ENCODE results near the gene NRCAM.
A peak's percentile ranks its signal among the peaks of the same experiment; 100 is the strongest.
"Not testable (repeated sequence)": the region's sequence is repeated elsewhere in the genome, so short reads cannot be mapped to it uniquely, and the experiment has no call there.

The NRCAM gene

GRCh38 chr7:108479751-108480150 is 23.5 kb upstream of the NRCAM start:
- no peak overlapping the region for H3K27ac Mint-ChIP-seq
- DNase-seq (no peak), ATAC-seq (replicated peaks) (no peak)
- no peaks in the 10 kb centered on the region for H3K27me3 Mint-ChIP-seq
- H3K4me3 Mint-ChIP-seq, result no peak overlapping the region
- peaks cover 37% of the 10 kb centered on the region for H3K36me3 Mint-ChIP-seq (ENCODE audit: insufficient read depth)
- no peaks in the 10 kb centered on the region for H3K9me3 Mint-ChIP-seq
- no peaks in the 10 kb centered on the region for H3K4me1 Mint-ChIP-seq (ENCODE audit: low read depth in 2 of 2)

- Mint-ChIP-seq H3K27me3 (no peaks in the 10 kb centered on the region), H3K4me1 (ENCODE audit: low read depth in 2 of 2) (no peaks in the 10 kb centered on the region), H3K27ac (no peak overlapping the region), H3K4me3 (no peak overlapping the region), H3K9me3 (no peaks in the 10 kb centered on the region), H3K36me3 (ENCODE audit: insufficient read depth) (peaks cover 38% of the 10 kb centered on the region)
- DNase-seq, result no peak
- no peak for ATAC-seq (replicated peaks)
Measured at GRCh38 chr7:108479118-108479517, 22.9 kb upstream of the NRCAM start.

DNA sequence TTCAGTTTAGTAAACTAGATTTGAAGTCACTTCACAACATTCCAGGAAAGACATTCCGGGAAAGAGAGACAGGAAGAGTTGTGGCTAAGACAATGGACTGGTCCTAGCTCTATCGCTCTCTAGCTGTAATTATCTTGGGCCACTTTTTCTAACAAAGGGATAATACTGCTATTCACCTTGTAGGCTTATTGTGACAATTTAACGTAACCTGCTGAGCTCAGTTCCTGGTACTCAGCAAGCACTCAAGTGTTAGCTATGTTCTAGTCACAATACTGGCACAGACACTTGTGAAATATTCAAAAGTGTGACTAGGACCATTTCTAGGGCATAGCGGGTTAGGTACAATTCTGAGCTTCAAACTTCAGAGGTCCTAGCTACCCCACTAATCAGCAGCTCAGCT is 12.0 kb upstream of the NRCAM start:
- no peaks in the 10 kb centered on the region for H3K9me3 Mint-ChIP-seq

DNA sequence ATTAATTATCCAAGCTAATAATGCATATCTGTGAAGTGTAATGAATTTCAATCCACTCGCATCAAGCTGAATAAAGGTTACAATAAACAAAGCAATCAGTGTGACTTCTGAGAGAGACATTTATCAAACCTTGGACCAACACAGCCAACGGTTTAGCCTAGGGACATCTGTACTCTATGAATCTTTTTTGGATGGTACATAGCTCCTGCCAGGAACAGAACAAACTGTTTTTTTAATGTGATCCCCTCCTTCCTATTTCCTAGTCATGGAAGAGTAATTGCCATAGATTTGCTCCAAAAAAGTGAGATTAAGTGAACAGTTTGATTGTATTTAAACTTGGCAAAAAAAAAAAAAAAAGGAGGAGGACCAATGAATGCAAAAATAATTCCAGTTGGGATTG is 11.2 kb upstream of the NRCAM start:
- no peak for ATAC-seq (replicated peaks)
- Mint-ChIP-seq H3K36me3 (ENCODE audit: insufficient read depth) (peaks cover 10% of the 10 kb centered on the region), H3K4me3 (no peak overlapping the region), H3K9me3 (no peaks in the 10 kb centered on the region), H3K27ac (no peak overlapping the region), H3K27me3 (peaks cover 7 to 9% of the 10 kb centered on the region in 2 donors), H3K4me1 (ENCODE audit: low read depth in 2 of 2) (no peaks in the 10 kb centered on the region)
- DNase-seq, result no peak

More for the DNA sequence above, 12.0 kb upstream of the NRCAM start:
- Mint-ChIP-seq H3K27me3 (peaks cover 0 to under 1% of the 10 kb centered on the region in 2 donors), H3K36me3 (ENCODE audit: insufficient read depth) (peaks cover 10% of the 10 kb centered on the region), H3K4me3 (no peak overlapping the region), H3K27ac (peak overlapping the region in 1 of 2 donors; percentile 25), H3K4me1 (ENCODE audit: low read depth in 2 of 2) (no peaks in the 10 kb centered on the region)
- DNase-seq, result no peak
- no peak for ATAC-seq (replicated peaks)

- not testable (repeated sequence) for H3K27ac Mint-ChIP-seq; H3K4me3 Mint-ChIP-seq; H3K36me3 Mint-ChIP-seq (ENCODE audit: insufficient read depth); H3K4me1 Mint-ChIP-seq (ENCODE audit: low read depth in 2 of 2); DNase-seq; ATAC-seq (replicated peaks); H3K9me3 Mint-ChIP-seq
- H3K27me3 Mint-ChIP-seq, result peaks cover 7 to 19% of the 10 kb centered on the region in 2 donors
Measured at GRCh38 chr7:108466322-108466721, 10.1 kb upstream of the NRCAM start.

DNA sequence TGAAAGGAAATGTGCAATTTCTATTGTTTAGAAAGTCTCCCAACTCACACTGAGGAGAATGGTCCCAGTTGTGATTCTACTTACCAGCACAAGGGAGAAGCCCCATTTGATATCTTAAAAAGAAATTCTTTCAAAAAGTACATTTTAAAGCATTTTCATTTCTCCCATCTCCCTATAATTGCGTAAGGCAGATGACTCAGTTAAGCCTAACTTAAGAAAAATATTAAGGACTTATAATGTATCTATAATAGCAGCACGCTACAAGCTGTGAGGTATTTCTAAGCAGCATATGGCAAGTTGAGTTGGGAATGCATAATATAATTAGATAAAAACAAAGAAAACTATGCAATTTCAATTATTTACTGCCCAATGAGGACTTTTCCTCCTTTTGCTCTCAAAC is 8.5 kb upstream of the NRCAM start:
- DNase-seq (no peak), ATAC-seq (replicated peaks) (no peak)
- no peaks in the 10 kb centered on the region for H3K4me1 Mint-ChIP-seq (ENCODE audit: low read depth in 2 of 2)
- H3K27me3 Mint-ChIP-seq, result peaks cover 15 to 35% of the 10 kb centered on the region in 2 donors
- no peaks in the 10 kb centered on the region for H3K9me3 Mint-ChIP-seq
- H3K4me3 Mint-ChIP-seq, result no peak overlapping the region
- peaks cover 6% of the 10 kb centered on the region for H3K36me3 Mint-ChIP-seq (ENCODE audit: insufficient read depth)
- H3K27ac Mint-ChIP-seq, result no peak overlapping the region

DNA sequence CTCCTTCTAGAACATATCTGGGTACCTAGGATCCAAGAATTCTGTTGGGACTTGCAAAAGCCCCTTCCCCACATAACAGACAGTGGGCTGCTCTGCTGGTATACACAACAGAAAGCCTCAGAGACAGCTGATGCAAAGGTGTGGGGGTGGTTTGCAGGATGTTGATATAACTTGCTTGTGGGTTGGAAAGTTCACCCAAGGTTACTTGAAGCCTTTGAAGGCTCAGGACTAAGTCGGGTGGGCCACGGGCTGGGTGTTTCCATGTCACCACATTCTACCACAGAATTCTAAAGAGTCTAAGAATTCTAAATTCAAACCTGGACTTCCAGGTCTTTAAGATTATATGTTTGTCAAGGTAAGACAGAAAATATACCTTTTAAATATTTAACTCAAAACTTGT is 7.4 kb upstream of the NRCAM start:
- H3K4me3 Mint-ChIP-seq, result no peak overlapping the region
- no peak for ATAC-seq (replicated peaks)
- no peaks in the 10 kb centered on the region for H3K4me1 Mint-ChIP-seq (ENCODE audit: low read depth in 2 of 2)
- DNase-seq, result no peak
- H3K27ac Mint-ChIP-seq, result no peak overlapping the region
- no peaks in the 10 kb centered on the region for H3K36me3 Mint-ChIP-seq (ENCODE audit: insufficient read depth)
- peaks cover 19 to 47% of the 10 kb centered on the region in 2 donors for H3K27me3 Mint-ChIP-seq
- H3K9me3 Mint-ChIP-seq, result no peaks in the 10 kb centered on the region

GRCh38 chr7:108461840-108462239 is 5.6 kb upstream of the NRCAM start:
- Mint-ChIP-seq H3K27ac (no peak overlapping the region), H3K4me1 (ENCODE audit: low read depth in 2 of 2) (peaks cover 0 to 2% of the 10 kb centered on the region in 2 donors), H3K36me3 (ENCODE audit: insufficient read depth) (no peaks in the 10 kb centered on the region), H3K4me3 (no peak overlapping the region), H3K9me3 (no peaks in the 10 kb centered on the region), H3K27me3 (peaks cover 37 to 64% of the 10 kb centered on the region in 2 donors)
- no peak for ATAC-seq (replicated peaks)
- no peak for DNase-seq

DNA sequence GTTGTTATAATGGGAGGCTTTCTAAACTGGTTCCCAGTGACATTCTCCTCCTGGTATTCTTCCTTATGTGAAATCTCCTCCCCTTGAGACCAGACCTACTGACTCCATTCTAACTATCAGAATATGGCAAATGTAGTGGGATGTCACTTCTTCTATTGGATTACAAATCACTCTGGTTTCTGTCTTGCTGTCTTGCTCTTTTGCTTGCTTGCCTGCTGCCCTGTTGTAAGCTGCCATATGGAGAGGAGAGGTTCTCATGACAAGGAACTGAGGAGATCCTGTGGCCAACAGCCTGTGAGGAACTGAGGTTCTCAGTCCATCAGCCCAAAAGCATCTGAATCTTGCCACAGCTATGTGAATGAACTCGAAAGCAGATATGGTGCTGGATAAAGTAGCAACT is 4.7 kb upstream of the NRCAM start:
- no peak overlapping the region for H3K27ac Mint-ChIP-seq
- H3K4me1 Mint-ChIP-seq (ENCODE audit: low read depth in 2 of 2), result peaks cover 0 to 2% of the 10 kb centered on the region in 2 donors
- ATAC-seq (replicated peaks) (no peak), DNase-seq (no peak)
- no peaks in the 10 kb centered on the region for H3K36me3 Mint-ChIP-seq (ENCODE audit: insufficient read depth)
- peaks cover 40 to 67% of the 10 kb centered on the region in 2 donors for H3K27me3 Mint-ChIP-seq
- no peak overlapping the region for H3K4me3 Mint-ChIP-seq
- no peaks in the 10 kb centered on the region for H3K9me3 Mint-ChIP-seq

- H3K9me3 Mint-ChIP-seq, result no peaks in the 10 kb centered on the region
- peaks cover 40 to 68% of the 10 kb centered on the region in 2 donors for H3K27me3 Mint-ChIP-seq
- peaks cover 0 to 2% of the 10 kb centered on the region in 2 donors for H3K4me1 Mint-ChIP-seq (ENCODE audit: low read depth in 2 of 2)
- ATAC-seq (replicated peaks), result no peak
- H3K27ac Mint-ChIP-seq, result no peak overlapping the region
- no peak overlapping the region for H3K4me3 Mint-ChIP-seq
- H3K36me3 Mint-ChIP-seq (ENCODE audit: insufficient read depth), result no peaks in the 10 kb centered on the region
- no peak for DNase-seq
Measured at GRCh38 chr7:108459922-108460551, 3.8 kb upstream of the NRCAM start.

DNA sequence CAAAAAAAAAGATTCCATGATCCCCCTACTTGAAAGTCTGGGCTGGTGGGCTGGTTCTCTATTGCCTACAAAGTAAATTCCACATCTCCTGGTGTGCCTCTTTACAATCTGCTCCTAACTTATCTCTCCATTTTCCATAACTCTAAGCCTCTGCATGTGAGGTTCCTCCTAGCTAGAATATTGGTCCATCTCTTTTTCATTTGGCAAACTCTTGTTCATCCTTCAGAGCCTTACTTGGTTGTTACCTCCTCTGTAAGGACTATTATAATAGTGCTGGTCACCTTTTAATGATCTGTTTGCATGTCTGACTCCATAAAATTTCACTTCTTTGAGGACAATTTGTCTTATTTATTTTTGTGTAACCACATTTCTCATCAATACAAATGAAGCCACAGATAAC is 1.6 kb upstream of the NRCAM start:
- DNase-seq (no peak), ATAC-seq (replicated peaks) (no peak)
- peak overlapping the region; percentile 9 to 44 for H3K4me3 Mint-ChIP-seq
- H3K27me3 Mint-ChIP-seq, result peaks cover 52 to 85% of the 10 kb centered on the region in 2 donors
- H3K36me3 Mint-ChIP-seq (ENCODE audit: insufficient read depth), result peaks cover 3% of the 10 kb centered on the region
- no peak overlapping the region for H3K27ac Mint-ChIP-seq
- peaks cover 0 to 5% of the 10 kb centered on the region in 2 donors for H3K4me1 Mint-ChIP-seq (ENCODE audit: low read depth in 2 of 2)
- H3K9me3 Mint-ChIP-seq, result no peaks in the 10 kb centered on the region

GRCh38 chr7:108456845-108457540 is 757 bp upstream of the NRCAM start:
- no peak for ATAC-seq (replicated peaks)
- no peak overlapping the region for H3K27ac Mint-ChIP-seq
- H3K9me3 Mint-ChIP-seq, result no peaks in the 10 kb centered on the region
- H3K27me3 Mint-ChIP-seq, result peaks cover 52 to 81% of the 10 kb centered on the region in 2 donors
- no peak for DNase-seq
- peak overlapping the region; percentile 31 to 59 for H3K4me3 Mint-ChIP-seq
- peaks cover 0 to 5% of the 10 kb centered on the region in 2 donors for H3K4me1 Mint-ChIP-seq (ENCODE audit: low read depth in 2 of 2)
- H3K36me3 Mint-ChIP-seq (ENCODE audit: insufficient read depth), result peaks cover 3% of the 10 kb centered on the region

DNA sequence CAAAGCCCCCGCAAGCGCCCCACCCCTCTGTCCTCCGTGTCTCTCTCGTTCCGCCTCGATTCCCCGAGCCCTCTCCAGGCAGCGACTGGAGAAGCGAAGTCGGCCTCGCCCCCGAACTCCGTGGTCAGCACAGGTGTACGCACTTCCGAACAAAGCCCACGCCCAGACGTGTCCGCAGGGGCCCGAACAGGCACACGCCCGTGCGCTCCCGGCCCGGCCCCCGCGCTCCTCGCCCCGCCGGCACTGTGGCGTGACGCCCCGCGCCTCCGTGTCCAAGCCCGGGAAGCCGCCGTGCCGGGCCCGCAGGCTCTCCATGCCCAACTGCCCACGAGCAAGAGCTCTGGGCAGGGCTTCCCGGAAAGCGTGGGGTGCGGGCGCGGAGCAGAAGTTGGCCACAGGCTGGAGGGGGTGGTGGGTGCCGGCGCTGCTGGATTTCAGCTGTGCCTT is 662 bp downstream of the NRCAM start:
- DNase-seq, result no peak
- peaks cover 3% of the 10 kb centered on the region for H3K36me3 Mint-ChIP-seq (ENCODE audit: insufficient read depth)

More for the DNA sequence above, 662 bp downstream of the NRCAM start:
- peaks cover 0 to 5% of the 10 kb centered on the region in 2 donors for H3K4me1 Mint-ChIP-seq (ENCODE audit: low read depth in 2 of 2)
- H3K27ac Mint-ChIP-seq, result no peak overlapping the region
- H3K27me3 Mint-ChIP-seq, result peaks cover 52 to 77% of the 10 kb centered on the region in 2 donors
- H3K9me3 Mint-ChIP-seq, result no peaks in the 10 kb centered on the region
- H3K4me3 Mint-ChIP-seq, result no peak overlapping the region
- ATAC-seq (replicated peaks), result no peak
